Peyer's patch (tissue), 4 donors: ENCODE data around the gene ZSCAN10.

Source experiments
- POLR2A ChIP-seq, 2 donors: fragments of 450-650 bp; IDR thresholded peaks; one replicate each; pipeline ENCODE4 v1.5.1; 2017; ENCODE audit warnings: antibody characterized with exemption in 2 of 2, mild to moderate bottlenecking in 2 of 2, moderate library complexity in 2 of 2
- TF ChIP-seq, protein P1 (sequence below), 6 experiments: fragments of 450-650 bp in 4 of 6; fragments of 200-600 bp in 2 of 6; sonication (generic) in 1 of 6; IDR thresholded peaks; one replicate each; pipeline ENCODE4 v1.5.1; 2017 to 2019; ENCODE audit warnings: antibody characterized with exemption in 6 of 6, mild to moderate bottlenecking in 3 of 6, moderate library complexity in 1 of 6

GRCh38 chr16:3106205-3106928, 7.3 kb upstream of the ZSCAN10 start:
- peak in 1 of 2 donors; percentile 54 for TF ChIP-seq POLR2A (IDR thresholded peaks at IDR 0.05)
- TF ChIP-seq, protein P1, sequence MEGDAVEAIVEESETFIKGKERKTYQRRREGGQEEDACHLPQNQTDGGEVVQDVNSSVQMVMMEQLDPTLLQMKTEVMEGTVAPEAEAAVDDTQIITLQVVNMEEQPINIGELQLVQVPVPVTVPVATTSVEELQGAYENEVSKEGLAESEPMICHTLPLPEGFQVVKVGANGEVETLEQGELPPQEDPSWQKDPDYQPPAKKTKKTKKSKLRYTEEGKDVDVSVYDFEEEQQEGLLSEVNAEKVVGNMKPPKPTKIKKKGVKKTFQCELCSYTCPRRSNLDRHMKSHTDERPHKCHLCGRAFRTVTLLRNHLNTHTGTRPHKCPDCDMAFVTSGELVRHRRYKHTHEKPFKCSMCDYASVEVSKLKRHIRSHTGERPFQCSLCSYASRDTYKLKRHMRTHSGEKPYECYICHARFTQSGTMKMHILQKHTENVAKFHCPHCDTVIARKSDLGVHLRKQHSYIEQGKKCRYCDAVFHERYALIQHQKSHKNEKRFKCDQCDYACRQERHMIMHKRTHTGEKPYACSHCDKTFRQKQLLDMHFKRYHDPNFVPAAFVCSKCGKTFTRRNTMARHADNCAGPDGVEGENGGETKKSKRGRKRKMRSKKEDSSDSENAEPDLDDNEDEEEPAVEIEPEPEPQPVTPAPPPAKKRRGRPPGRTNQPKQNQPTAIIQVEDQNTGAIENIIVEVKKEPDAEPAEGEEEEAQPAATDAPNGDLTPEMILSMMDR (IDR thresholded peaks at IDR 0.05) = no peak
